GM23338 (cell line): ENCODE measurements around the gene MYO18A.

Experiments
- CREB1 ChIP-seq: fragments of 250-450 bp; sonication (Bioruptor Pico); IDR thresholded peaks from 2 replicates; pipeline ENCODE4 v1.5.0; 2020; ENCODE audit warnings: low read depth, mild to moderate bottlenecking, moderate library complexity
- CTCF ChIP-seq, 2 experiments: fragments of 200-600 bp in 1 of 2; sonication (generic) in 1 of 2; conservative IDR thresholded peaks; 2 replicates each; pipeline versions ENCODE4 v1.5.1 to v1.6.1; 2016 to 2017; ENCODE audit warnings: antibody characterized with exemption in 2 of 2, low read depth in 2 of 2, mild to moderate bottlenecking in 2 of 2, moderate library complexity in 1 of 2
- ETS1 ChIP-seq: IDR thresholded peaks from 2 replicates; pipeline ENCODE4 v1.6.1; 2016; ENCODE audit warnings: antibody characterized with exemption
- EZH2 ChIP-seq: fragments of 200-600 bp; sonication (generic); IDR thresholded peaks from one replicate; pipeline ENCODE4 v1.8.0; 2017; ENCODE audit warnings: antibody characterized with exemption, mild to moderate bottlenecking, low read depth; ENCODE audit not compliant: unreplicated experiment
- EZH2phosphoT487 ChIP-seq: fragments of 200-600 bp; sonication (generic); IDR thresholded peaks from one replicate; pipeline ENCODE4 v1.8.1; 2018; ENCODE audit warnings: antibody characterized with exemption; ENCODE audit not compliant: unreplicated experiment
- JUNB ChIP-seq: IDR thresholded peaks from one replicate; pipeline ENCODE4 v1.6.1; 2016; ENCODE audit warnings: antibody characterized with exemption; ENCODE audit not compliant: unreplicated experiment
- POLR2AphosphoS5 ChIP-seq: IDR thresholded peaks from 2 replicates; pipeline ENCODE4 v1.6.1; 2016; ENCODE audit warnings: antibody characterized with exemption, low read depth
- REST ChIP-seq: IDR thresholded peaks from one replicate; pipeline ENCODE4 v1.6.1; 2018; ENCODE audit warnings: antibody characterized with exemption; ENCODE audit not compliant: unreplicated experiment
- ZNF114 ChIP-seq: fragments of 250-450 bp; sonication (Bioruptor Pico); IDR thresholded peaks from 2 replicates; pipeline ENCODE4 v1.5.0; 2020; ENCODE audit warnings: mild to moderate bottlenecking, moderate library complexity

GRCh38 chr17:29070308-29070707 is 109.9 kb downstream of the MYO18A start:
- no peak for TF ChIP-seq CTCF (conservative IDR thresholded peaks at IDR 0.05; ENCODE audit: low read depth in 2 of 2)
- TF ChIP-seq EZH2 = no peak
- no peak for TF ChIP-seq EZH2phosphoT487
- TF ChIP-seq REST = no peak
- no peak for TF ChIP-seq JUNB
- TF ChIP-seq ETS1 = no peak
- TF ChIP-seq ZNF114 = no peak
- TF ChIP-seq POLR2AphosphoS5 = no peak
- no peak for TF ChIP-seq CREB1
